Inferior parietal cortex (tissue), 1 donor: ENCODE data around the gene ADGRG7.

ENCODE experiments used
- DNase-seq: peaks from one replicate; pipeline ENCODE4 v3.0.0-alpha.2; 2016; ENCODE audit errors: extremely low spot score

The ADGRG7 gene

GRCh38 chr3:100702082-100702979 lies 92.9 kb downstream of the ADGRG7 start:
- no peak for DNase-seq

- DNase-seq: no peak
These were observed 93.6 kb downstream of the ADGRG7 start for GRCh38 chr3:100702980-100703345.

- no peak for DNase-seq
These were observed 94.5 kb downstream of the ADGRG7 start for GRCh38 chr3:100703865-100704264.

GRCh38 chr3:100706365-100706764 lies 97.0 kb downstream of the ADGRG7 start:
- DNase-seq: no peak

GRCh38 chr3:100708644-100708988 lies 99.2 kb downstream of the ADGRG7 start:
- no peak for DNase-seq

GRCh38 chr3:100708989-100709841 lies 99.8 kb downstream of the ADGRG7 start, which contains the start of gene TFG:
Gene TFG, plus strand, starts transcription at chr3:100709494. Its CDS starts 4,192 bp downstream, at chr3:100713686.
- DNase-seq: peak; percentile 98

GRCh38 chr3:100709842-100710260 lies 100.5 kb downstream of the ADGRG7 start:
- DNase-seq: no peak

GRCh38 chr3:100710261-100710968 lies 101.0 kb downstream of the ADGRG7 start:
- DNase-seq: peak; percentile 17

- no peak for DNase-seq
These were observed 105.8 kb downstream of the ADGRG7 start for GRCh38 chr3:100715176-100715575.

- no peak for DNase-seq
These were observed 107.7 kb downstream of the ADGRG7 start for GRCh38 chr3:100717063-100717462.

- no peak for DNase-seq
These were observed 108.5 kb downstream of the ADGRG7 start for GRCh38 chr3:100717637-100718487.

GRCh38 chr3:100719136-100719535 lies 109.7 kb downstream of the ADGRG7 start:
- no peak for DNase-seq

GRCh38 chr3:100720426-100720825 lies 111.0 kb downstream of the ADGRG7 start:
- no peak for DNase-seq

- no peak for DNase-seq
These were observed 116.6 kb downstream of the ADGRG7 start for GRCh38 chr3:100725935-100726513.

- DNase-seq: no peak
These were observed 117.3 kb downstream of the ADGRG7 start for GRCh38 chr3:100726706-100727105.

- DNase-seq: no peak
These were observed 121.1 kb downstream of the ADGRG7 start for GRCh38 chr3:100730524-100730923.

GRCh38 chr3:100732435-100732834 lies 123.0 kb downstream of the ADGRG7 start:
- DNase-seq: no peak

GRCh38 chr3:100737334-100737733 lies 127.9 kb downstream of the ADGRG7 start:
- DNase-seq: peak; percentile 23

GRCh38 chr3:100740207-100740606 lies 130.8 kb downstream of the ADGRG7 start:
- DNase-seq: no peak

- no peak for DNase-seq
These were observed 134.1 kb downstream of the ADGRG7 start for GRCh38 chr3:100743535-100743934.

- DNase-seq: no peak
These were observed 135.3 kb downstream of the ADGRG7 start for GRCh38 chr3:100744671-100745070.
